ENCODE data around the gene PHF19.

Gene PHF19

DNA sequence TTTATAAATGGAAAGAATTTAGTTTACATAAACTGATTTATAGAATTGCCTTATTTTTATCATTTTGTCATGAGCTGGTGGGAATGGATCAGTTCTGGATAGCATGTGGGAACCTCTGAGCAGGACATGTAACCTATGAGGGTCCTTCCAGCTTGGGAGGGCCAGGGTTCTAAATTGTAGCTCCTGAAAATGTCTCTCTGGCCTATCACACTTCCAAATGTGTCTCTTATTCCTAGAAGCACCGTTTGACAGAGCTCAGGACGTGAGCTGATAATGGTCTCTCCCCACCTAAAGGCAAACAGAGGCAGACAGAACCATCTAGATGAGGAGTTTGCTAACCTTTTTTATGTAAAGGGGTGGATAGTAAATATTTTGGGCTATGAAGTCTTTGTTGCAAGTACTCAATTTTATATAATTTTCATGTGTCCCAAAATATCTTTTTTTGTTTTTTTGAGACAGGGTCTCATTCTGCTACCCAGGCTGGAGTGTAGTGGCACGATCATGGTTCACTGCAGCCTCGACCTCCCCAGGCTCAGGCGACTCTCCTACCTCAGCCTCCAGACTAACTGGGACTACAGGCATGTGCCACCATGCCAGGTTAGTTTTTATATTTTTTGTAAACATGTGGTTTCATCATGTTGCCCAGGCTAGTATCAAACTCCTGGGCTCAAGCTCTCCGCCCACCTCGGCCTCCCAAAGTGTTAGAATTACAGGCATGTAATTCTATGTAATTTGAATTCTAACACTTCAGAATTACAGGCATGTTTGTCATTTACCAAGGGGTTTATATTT, 45.6 kb upstream of the PHF19 start:
- Histone ChIP-seq H3K36me3 (peaks cover 60% of the 10 kb centered on the region), H3K9me3 (no peaks in the 10 kb centered on the region), H3K4me3 (ENCODE audit: low read depth in 1 of 2, low read length in 1 of 2) (no peak overlapping the region), H3K27me3 (no peaks in the 10 kb centered on the region), H3K27ac (no peak overlapping the region), H3K4me1 (ENCODE audit: control insufficient read depth in 1 of 2, insufficient read depth in 1 of 2, low read depth in 1 of 2, low read length in 1 of 2) (peaks cover 27% of the 10 kb centered on the region in 2 experiments)
- TF ChIP-seq, protein P1, sequence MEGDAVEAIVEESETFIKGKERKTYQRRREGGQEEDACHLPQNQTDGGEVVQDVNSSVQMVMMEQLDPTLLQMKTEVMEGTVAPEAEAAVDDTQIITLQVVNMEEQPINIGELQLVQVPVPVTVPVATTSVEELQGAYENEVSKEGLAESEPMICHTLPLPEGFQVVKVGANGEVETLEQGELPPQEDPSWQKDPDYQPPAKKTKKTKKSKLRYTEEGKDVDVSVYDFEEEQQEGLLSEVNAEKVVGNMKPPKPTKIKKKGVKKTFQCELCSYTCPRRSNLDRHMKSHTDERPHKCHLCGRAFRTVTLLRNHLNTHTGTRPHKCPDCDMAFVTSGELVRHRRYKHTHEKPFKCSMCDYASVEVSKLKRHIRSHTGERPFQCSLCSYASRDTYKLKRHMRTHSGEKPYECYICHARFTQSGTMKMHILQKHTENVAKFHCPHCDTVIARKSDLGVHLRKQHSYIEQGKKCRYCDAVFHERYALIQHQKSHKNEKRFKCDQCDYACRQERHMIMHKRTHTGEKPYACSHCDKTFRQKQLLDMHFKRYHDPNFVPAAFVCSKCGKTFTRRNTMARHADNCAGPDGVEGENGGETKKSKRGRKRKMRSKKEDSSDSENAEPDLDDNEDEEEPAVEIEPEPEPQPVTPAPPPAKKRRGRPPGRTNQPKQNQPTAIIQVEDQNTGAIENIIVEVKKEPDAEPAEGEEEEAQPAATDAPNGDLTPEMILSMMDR (IDR thresholded peaks at IDR 0.05), result no peak

DNA sequence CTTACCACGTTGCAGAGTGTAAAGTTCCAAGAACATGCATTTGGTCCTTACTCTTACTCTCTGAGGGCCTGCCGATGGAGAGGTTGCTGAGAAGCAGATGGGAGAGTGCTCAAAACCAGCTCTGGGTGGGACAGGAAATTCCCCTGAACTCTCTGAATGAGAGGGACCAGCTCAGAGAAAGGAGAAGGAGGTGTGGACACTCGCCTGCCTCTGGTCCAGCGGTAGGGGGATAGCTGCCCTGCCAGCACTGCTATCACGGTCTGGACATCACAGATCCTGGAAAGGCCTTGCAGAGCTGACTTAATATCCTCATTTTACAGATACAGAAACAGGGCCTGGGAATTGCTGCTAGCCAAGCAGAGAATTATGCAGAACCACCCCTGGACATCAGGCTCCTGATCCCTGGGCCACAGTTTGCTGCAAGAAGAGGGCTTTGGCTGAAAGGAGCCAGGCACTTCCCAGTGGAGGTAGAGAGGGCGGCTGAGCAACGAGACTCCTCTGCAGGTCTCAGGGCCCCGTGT, 44.7 kb upstream of the PHF19 start:
- no peak overlapping the region for H3K4me3 ChIP-seq (ENCODE audit: low read depth in 1 of 2, low read length in 1 of 2)
- TF ChIP-seq, protein P1 (IDR thresholded peaks at IDR 0.05), result no peak

GRCh38 chr9:120920806-120921178, 43.8 kb upstream of the PHF19 start:
- Histone ChIP-seq H3K9me3 (no peaks in the 10 kb centered on the region), H3K36me3 (peaks cover 63% of the 10 kb centered on the region), H3K27ac (no peak overlapping the region), H3K27me3 (no peaks in the 10 kb centered on the region), H3K4me1 (ENCODE audit: control insufficient read depth in 1 of 2, insufficient read depth in 1 of 2, low read depth in 1 of 2, low read length in 1 of 2) (peaks cover 9% of the 10 kb centered on the region in 2 experiments), H3K4me3 (ENCODE audit: low read depth in 1 of 2, low read length in 1 of 2) (no peak overlapping the region)
- TF ChIP-seq, protein P1 (IDR thresholded peaks at IDR 0.05), result no peak

More for the DNA sequence above, 44.7 kb upstream of the PHF19 start:
- no peaks in the 10 kb centered on the region for H3K9me3 ChIP-seq
- H3K36me3 ChIP-seq, result peaks cover 63% of the 10 kb centered on the region
- H3K4me1 ChIP-seq (ENCODE audit: control insufficient read depth in 1 of 2, insufficient read depth in 1 of 2, low read depth in 1 of 2, low read length in 1 of 2), result peaks cover 18 to 19% of the 10 kb centered on the region in 2 experiments
- no peak overlapping the region for H3K27ac ChIP-seq
- no peaks in the 10 kb centered on the region for H3K27me3 ChIP-seq

- Histone ChIP-seq H3K36me3 (peaks cover 66% of the 10 kb centered on the region), H3K9me3 (no peaks in the 10 kb centered on the region), H3K4me3 (ENCODE audit: low read depth in 1 of 2, low read length in 1 of 2) (no peak overlapping the region), H3K27me3 (no peaks in the 10 kb centered on the region), H3K4me1 (ENCODE audit: control insufficient read depth in 1 of 2, insufficient read depth in 1 of 2, low read depth in 1 of 2, low read length in 1 of 2) (peaks cover 2 to 3% of the 10 kb centered on the region in 2 experiments), H3K27ac (no peak overlapping the region)
- TF ChIP-seq, protein P1 (IDR thresholded peaks at IDR 0.05), result no peak
These were observed 43.1 kb upstream of the PHF19 start for GRCh38 chr9:120919843-120920805.

DNA sequence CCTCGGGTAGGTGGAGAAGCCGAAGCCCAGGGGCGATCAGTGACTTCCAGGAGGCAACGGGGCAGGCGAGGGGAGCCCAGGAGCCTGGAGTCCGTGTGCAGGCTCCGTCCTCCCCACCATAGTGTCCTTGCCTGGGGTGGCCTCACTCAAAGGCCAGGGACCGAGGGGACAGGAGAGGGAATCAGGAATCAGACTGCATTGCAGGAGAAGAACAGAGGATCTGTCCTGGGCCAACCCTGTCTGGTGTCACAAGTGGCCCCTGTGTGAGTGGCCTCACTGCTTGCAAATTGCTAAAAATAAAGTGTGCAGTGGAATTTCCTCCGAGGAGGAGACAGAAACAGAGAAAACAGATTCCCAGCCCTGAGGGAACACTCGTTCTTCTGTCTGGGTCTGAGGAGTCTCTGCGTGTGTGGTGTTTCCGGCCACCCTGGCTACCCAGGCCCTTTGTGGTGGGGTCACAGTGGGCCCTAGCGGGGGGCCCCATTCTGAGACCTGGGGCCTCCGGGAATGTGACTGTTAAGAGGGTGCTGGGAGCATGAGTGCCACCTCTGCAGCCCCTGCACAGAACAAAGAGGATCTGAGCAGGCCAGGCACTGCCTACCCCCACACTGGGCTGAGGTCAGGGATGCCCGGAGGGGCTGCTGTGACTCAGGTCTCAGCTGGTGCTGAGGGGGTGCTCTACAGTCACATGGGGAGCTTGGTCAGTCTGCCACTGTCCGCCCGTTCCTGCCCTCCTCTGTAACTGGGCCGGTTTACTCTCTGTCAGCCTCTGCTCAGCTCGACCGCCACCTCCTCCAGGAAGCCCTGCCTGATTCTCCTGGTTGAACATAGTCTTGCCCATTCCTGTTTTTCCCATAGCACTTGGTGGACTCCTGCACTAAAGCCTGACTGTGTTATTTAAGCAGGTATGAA, 42.2 kb upstream of the PHF19 start:
- Histone ChIP-seq H3K36me3 (peaks cover 75% of the 10 kb centered on the region), H3K27me3 (no peaks in the 10 kb centered on the region), H3K4me1 (ENCODE audit: control insufficient read depth in 1 of 2, insufficient read depth in 1 of 2, low read depth in 1 of 2, low read length in 1 of 2) (no peaks in the 10 kb centered on the region), H3K4me3 (ENCODE audit: low read depth in 1 of 2, low read length in 1 of 2) (no peak overlapping the region), H3K27ac (no peak overlapping the region), H3K9me3 (no peaks in the 10 kb centered on the region)
- TF ChIP-seq, protein P1 (IDR thresholded peaks at IDR 0.05), result no peak
